Suprapubic skin (tissue), 3 donors: ENCODE data around the gene ZNF467.

Source experiments
- EP300 ChIP-seq: sonication (generic); formaldehyde crosslinking; IDR thresholded peaks from one replicate; pipeline ENCODE4 v1.6.1; 2017; ENCODE audit warnings: antibody characterized with exemption
- POLR2A ChIP-seq, 2 donors: fragments of 450-650 bp; IDR thresholded peaks; one replicate each; pipeline ENCODE4 v1.6.1; 2017; ENCODE audit warnings: antibody characterized with exemption in 2 of 2, mild to moderate bottlenecking in 2 of 2, moderate library complexity in 2 of 2
- TF ChIP-seq, protein P1 (sequence below), 2 donors: fragments of 200-600 bp in 1 of 2; fragments of 450-650 bp in 1 of 2; sonication (generic) in 1 of 2; IDR thresholded peaks; one replicate each; pipeline ENCODE4 v1.5.1; 2016 to 2019; ENCODE audit warnings: antibody characterized with exemption in 2 of 2, mild to moderate bottlenecking in 1 of 2, moderate library complexity in 1 of 2

DNA sequence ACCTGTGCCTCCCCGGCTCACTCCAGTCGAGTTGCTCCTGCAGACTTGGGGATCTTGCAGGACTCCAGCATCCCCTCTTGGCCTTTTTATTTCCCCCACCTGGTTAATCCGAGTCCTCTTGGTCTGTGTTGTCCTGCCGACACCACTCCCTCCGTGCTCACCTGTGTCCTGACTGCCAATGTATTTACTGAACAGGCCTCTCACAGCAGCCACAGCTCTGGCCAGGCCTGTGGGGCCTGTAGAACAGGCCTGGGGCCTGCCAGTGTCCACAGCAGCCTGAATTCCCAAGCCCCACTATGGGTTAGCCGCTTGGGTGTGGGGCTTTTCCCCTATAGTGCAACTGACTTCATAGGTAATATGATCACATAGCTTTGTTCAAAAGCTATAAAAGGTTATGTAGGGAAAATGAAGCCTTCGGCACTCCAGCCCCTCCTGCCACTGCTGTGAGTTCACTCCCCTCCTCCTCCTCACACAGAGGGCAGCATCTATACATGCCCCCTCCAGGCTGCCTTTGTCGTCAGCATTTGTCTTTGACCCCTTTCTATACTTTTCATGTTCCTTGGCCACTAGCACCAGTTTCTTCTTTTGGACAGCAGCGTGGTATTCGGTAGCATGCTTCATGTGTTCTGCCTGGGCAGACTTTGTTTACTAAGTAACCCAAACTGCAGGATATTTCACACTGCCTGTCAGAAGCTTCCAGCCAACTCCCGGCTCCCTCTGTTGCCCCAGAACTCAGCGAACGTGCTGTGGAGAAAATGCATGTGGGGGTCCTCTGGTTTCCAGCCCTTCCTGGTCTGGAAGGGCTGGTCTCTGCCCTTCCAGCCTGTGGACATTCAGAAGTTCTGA is 46.1 kb downstream of the ZNF467 start:
- no peak for TF ChIP-seq POLR2A (IDR thresholded peaks at IDR 0.05)
- TF ChIP-seq, protein P1, sequence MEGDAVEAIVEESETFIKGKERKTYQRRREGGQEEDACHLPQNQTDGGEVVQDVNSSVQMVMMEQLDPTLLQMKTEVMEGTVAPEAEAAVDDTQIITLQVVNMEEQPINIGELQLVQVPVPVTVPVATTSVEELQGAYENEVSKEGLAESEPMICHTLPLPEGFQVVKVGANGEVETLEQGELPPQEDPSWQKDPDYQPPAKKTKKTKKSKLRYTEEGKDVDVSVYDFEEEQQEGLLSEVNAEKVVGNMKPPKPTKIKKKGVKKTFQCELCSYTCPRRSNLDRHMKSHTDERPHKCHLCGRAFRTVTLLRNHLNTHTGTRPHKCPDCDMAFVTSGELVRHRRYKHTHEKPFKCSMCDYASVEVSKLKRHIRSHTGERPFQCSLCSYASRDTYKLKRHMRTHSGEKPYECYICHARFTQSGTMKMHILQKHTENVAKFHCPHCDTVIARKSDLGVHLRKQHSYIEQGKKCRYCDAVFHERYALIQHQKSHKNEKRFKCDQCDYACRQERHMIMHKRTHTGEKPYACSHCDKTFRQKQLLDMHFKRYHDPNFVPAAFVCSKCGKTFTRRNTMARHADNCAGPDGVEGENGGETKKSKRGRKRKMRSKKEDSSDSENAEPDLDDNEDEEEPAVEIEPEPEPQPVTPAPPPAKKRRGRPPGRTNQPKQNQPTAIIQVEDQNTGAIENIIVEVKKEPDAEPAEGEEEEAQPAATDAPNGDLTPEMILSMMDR (IDR thresholded peaks at IDR 0.05): no peak
- TF ChIP-seq EP300: no peak
